B cell (primary cell): ENCODE results near the gene C20orf173.

Source experiments
- CTCF ChIP-seq: fragments of 200-600 bp; IDR thresholded peaks from one replicate; pipeline ENCODE4 v1.8.0; 2022; ENCODE audit warnings: antibody characterized with exemption, mild to moderate bottlenecking
- EZH2 ChIP-seq: IDR thresholded peaks from 2 replicates; pipeline ENCODE4 v1.6.1; 2012; ENCODE audit warnings: borderline replicate concordance, low read depth, mild to moderate bottlenecking, moderate library complexity, low read length; ENCODE audit not compliant: insufficient read depth, poor library complexity, severe bottlenecking

- no peak for TF ChIP-seq EZH2
- no peak for TF ChIP-seq CTCF
These were observed 10.3 kb upstream of the C20orf173 start for GRCh38 chr20:35539756-35540212.
